NT2/D1 (cell line): Measurements from ENCODE around the gene RREB1.

ENCODE experiments used
- SUZ12 ChIP-seq: IDR thresholded peaks from 2 replicates; pipeline ENCODE4 v1.6.1; 2011; ENCODE audit not compliant: insufficient read length, insufficient read depth; ENCODE audit errors: extremely low read depth
- YY1 ChIP-seq: IDR thresholded peaks from 2 replicates; pipeline ENCODE4 v1.6.1; 2011; ENCODE audit not compliant: insufficient read length, insufficient read depth
- ZNF274 ChIP-seq: IDR thresholded peaks from 2 replicates; pipeline ENCODE4 v1.6.1; 2011; ENCODE audit warnings: mild to moderate bottlenecking, low read depth, low read length

DNA sequence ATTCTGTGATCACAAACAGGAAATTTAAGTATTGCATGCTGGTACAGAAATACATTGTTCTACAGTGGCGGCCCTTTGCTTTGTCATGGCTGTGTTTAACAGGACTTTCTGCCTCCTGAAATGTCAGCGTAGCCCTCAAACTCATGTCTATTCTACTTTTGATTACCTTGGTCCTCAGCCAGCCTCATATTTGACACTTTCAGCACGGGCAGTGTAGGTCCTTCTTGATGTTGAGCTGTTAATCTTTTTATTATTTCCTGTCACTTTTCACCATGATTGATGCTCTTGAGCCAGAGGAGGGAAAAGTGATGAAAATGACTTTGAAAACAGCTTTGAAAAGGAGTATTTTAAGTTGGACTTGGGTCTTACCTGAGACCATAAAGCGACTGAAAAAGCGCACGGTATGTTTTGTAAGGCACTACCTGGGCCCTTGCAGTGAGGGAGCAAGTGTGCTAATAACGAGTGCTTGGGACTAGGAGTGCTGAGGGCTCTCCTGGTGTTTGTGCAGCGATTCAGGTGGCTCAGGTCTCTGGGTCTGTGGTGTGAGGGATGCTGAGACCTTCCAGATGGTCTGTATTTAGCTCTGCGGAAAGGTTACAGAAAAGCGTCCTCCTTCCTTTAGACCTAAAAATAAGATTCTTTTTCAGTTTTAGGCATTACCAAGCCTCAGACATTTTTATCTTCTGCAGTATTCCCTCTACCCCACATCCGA, 45.2 kb upstream of the RREB1 start:
- TF ChIP-seq YY1 (no peak), ZNF274 (no peak), SUZ12 (no peak)
